ENCODE data around the gene MVK.

GRCh38 chr12:109639151-109639872 is 65.7 kb downstream of the MVK start:
- TF ChIP-seq CTCF (IDR thresholded peaks at IDR 0.05) = no peak
- no peak for TF ChIP-seq POLR2A (IDR thresholded peaks at IDR 0.05)

Measured in thyroid gland (tissue), 4 donors.